Fibroblast of lung (primary cell): ENCODE data around the gene SLC15A1. TPM values are rescaled to one million over a fixed set of nuclear protein-coding genes. Genes with fewer than 3 reads are reported as not detected.
A peak's percentile ranks its signal among the peaks of the same experiment; 100 is the strongest.

ENCODE experiments used
- DNase-seq, 2 donors: peaks; one replicate each; pipeline versions ENCODE4 v3.0.0 to v3.0.0-alpha.2; 2010; ENCODE audit warnings: low read depth in 2 of 2
- H2AFZ ChIP-seq: 2 replicates; pipeline ENCODE4 v1.5.1; 2012; ENCODE audit warnings: low read length, control low read depth, inconsistent platforms
- H3K27ac ChIP-seq: 2 replicates; pipeline ENCODE4 v1.5.1; 2011; ENCODE audit warnings: low read length, control low read depth; ENCODE audit not compliant: insufficient read depth
- H3K27me3 ChIP-seq: 2 replicates; pipeline ENCODE4 v1.5.1; 2011; ENCODE audit warnings: mild to moderate bottlenecking, low read length; ENCODE audit not compliant: control insufficient read depth, insufficient read depth
- H3K36me3 ChIP-seq: 2 replicates; pipeline ENCODE4 v1.5.1; 2011; ENCODE audit warnings: low read length; ENCODE audit not compliant: control insufficient read depth, insufficient read depth
- H3K4me1 ChIP-seq: 2 replicates; pipeline ENCODE4 v1.5.1; 2011; ENCODE audit warnings: low read length; ENCODE audit not compliant: control insufficient read depth, insufficient read depth; ENCODE audit errors: extremely low read depth
- H3K4me2 ChIP-seq: 2 replicates; pipeline ENCODE4 v1.5.1; 2011; ENCODE audit warnings: low read length, control low read depth; ENCODE audit not compliant: insufficient read depth; ENCODE audit errors: extremely low read depth
- H3K4me3 ChIP-seq, 4 experiments: fragments of 200-600 bp in 1 of 4; sonication (generic) in 1 of 4; replicated peaks in 1 of 4; 2 replicates each; pipeline ENCODE4 v1.5.1; 2011 to 2016; ENCODE audit warnings: low read length in 4 of 4, low read depth in 3 of 4, mild to moderate bottlenecking in 3 of 4, control low read depth in 2 of 4, inconsistent platforms in 1 of 4, mixed read lengths in 1 of 4; ENCODE audit not compliant: insufficient read depth in 1 of 4; ENCODE audit errors: control extremely low read depth in 1 of 4
- H3K79me2 ChIP-seq: 2 replicates; pipeline ENCODE4 v1.5.1; 2012; ENCODE audit warnings: mild to moderate bottlenecking, low read length, inconsistent platforms; ENCODE audit not compliant: control insufficient read depth, insufficient read depth
- H3K9ac ChIP-seq: 2 replicates; pipeline ENCODE4 v1.5.1; 2011; ENCODE audit warnings: mild to moderate bottlenecking, low read length, control low read depth; ENCODE audit not compliant: insufficient read depth
- H3K9me3 ChIP-seq: 2 replicates; pipeline ENCODE4 v1.5.1; 2012; ENCODE audit warnings: low read depth, low read length; ENCODE audit not compliant: control insufficient read depth, insufficient read depth
- H4K20me1 ChIP-seq: 2 replicates; pipeline ENCODE4 v1.5.1; 2011; ENCODE audit warnings: low read length; ENCODE audit not compliant: control insufficient read depth, insufficient read depth; ENCODE audit errors: extremely low read depth
- EZH2 ChIP-seq: IDR thresholded peaks from 2 replicates; pipeline ENCODE4 v1.5.1; 2012; ENCODE audit warnings: low read length, control low read depth, mild to moderate bottlenecking; ENCODE audit errors: missing control alignments
- polyA plus RNA-seq, 2 donors: library from polyadenylated mRNA; depleted of rRNA in 1 of 2; stranded (reverse) in 1 of 2; unstranded in 1 of 2; fragments of >200 nt; gene quantifications; 2 replicates each; pipeline ENCODE4 v1.2.1, GENCODE V29; 2011 to 2012; ENCODE audit warnings: missing spikeins in 1 of 2
- total RNA-seq: library from RNA; depleted of rRNA; stranded (reverse); fragments of >200 nt; gene quantifications from 2 replicates; pipeline ENCODE4 v1.2.1, GENCODE V29; 2014
- TF ChIP-seq, protein P1 (sequence below), 2 donors: IDR thresholded peaks in 1 of 2; conservative IDR thresholded peaks in 1 of 2; 1 replicate in 1 of 2; 2 replicates in 1 of 2; pipeline ENCODE4 v1.5.1; 2011 to 2012; ENCODE audit warnings: low read length in 2 of 2, control low read depth in 1 of 2, inconsistent platforms in 1 of 2, low read depth in 1 of 2, mild to moderate bottlenecking in 1 of 2

SLC15A1 gene
- total and polyA plus RNA-seq, 2 donors (not counting 1 experiment from before 2014, with no cell fraction given): not detected

DNA sequence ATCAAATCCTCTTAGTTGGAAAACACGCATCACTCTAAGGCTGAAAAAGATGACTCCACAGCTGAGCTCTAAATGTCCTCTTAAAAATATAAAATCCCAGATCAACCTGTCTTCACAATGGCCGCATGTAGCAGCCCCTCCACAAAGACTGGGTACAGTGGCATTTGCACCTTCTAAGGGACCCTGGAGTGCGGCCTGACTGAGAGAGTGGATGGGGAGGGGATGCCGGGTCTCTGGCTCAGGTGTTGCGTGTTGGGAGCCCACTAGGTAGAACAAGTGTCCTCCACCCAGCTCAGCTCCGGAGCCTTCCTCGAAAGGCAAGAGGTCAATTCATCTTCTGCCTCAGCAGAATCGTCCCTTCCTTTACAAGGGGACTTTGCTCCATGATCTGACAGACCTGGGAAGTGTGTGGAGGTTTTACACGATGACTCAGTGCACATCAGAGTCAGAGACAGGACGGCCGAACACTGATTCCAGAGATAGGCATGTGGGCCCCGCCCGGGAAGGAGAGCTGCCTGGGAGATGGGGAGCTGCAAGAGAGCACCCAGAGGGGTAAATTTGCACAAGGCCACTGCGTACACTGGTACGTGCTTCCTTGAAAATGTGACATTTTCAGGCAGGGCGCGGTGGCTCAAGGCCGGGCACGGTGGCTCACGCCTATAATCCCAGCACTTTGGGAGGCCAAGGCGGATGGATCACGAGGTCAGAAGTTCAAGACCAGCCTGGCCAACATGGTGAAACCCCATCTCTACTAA lies 23.5 kb upstream of the SLC15A1 start:
- Histone ChIP-seq H4K20me1 (no peaks in the 10 kb centered on the region), H3K4me2 (no peak overlapping the region), H3K9me3 (no peaks in the 10 kb centered on the region), H3K79me2 (no peaks in the 10 kb centered on the region), H3K4me1 (peaks cover 4% of the 10 kb centered on the region), H3K27me3 (no peaks in the 10 kb centered on the region), H3K27ac (no peak overlapping the region), H3K36me3 (no peaks in the 10 kb centered on the region), H3K9ac (no peak overlapping the region), H2AFZ (no peak overlapping the region), H3K4me3 (no peak overlapping the region)
- DNase-seq: peak; percentile 27 to 82
- no peak for TF ChIP-seq EZH2
- TF ChIP-seq, protein P1, sequence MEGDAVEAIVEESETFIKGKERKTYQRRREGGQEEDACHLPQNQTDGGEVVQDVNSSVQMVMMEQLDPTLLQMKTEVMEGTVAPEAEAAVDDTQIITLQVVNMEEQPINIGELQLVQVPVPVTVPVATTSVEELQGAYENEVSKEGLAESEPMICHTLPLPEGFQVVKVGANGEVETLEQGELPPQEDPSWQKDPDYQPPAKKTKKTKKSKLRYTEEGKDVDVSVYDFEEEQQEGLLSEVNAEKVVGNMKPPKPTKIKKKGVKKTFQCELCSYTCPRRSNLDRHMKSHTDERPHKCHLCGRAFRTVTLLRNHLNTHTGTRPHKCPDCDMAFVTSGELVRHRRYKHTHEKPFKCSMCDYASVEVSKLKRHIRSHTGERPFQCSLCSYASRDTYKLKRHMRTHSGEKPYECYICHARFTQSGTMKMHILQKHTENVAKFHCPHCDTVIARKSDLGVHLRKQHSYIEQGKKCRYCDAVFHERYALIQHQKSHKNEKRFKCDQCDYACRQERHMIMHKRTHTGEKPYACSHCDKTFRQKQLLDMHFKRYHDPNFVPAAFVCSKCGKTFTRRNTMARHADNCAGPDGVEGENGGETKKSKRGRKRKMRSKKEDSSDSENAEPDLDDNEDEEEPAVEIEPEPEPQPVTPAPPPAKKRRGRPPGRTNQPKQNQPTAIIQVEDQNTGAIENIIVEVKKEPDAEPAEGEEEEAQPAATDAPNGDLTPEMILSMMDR (conservative IDR thresholded peaks at IDR 0.05 in 1 of 2, IDR thresholded peaks at IDR 0.05 in 1 of 2; ENCODE audit: low read depth in 1 of 2, low read length in 2 of 2): no peak

DNA sequence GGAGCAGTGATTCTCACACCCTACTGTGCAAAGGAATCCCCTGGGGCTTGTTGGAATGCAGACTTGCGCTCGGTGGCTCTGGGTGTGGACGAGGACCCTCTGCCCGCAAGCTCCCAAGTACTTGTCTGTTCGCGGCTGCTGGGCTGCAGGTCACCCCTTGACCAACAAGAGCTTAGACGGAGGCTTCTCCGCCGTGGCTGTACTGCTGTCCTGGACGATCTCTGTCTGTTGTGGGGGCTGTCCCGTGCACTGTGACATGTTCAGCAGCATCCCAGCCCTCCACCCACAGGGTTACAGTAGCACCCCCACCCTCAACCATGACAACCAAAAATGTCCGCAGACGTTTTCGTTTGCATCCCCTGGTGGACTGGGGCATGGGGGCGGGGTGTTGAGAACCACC lies 22.9 kb upstream of the SLC15A1 start:
- Histone ChIP-seq H2AFZ (no peak overlapping the region), H3K36me3 (no peaks in the 10 kb centered on the region), H4K20me1 (no peaks in the 10 kb centered on the region), H3K79me2 (no peaks in the 10 kb centered on the region), H3K4me1 (peaks cover 4% of the 10 kb centered on the region), H3K9ac (no peak overlapping the region), H3K4me2 (no peak overlapping the region), H3K27me3 (peaks cover under 1% of the 10 kb centered on the region), H3K9me3 (no peaks in the 10 kb centered on the region), H3K27ac (no peak overlapping the region), H3K4me3 (no peak overlapping the region)
- DNase-seq: no peak
- TF ChIP-seq, protein P1 (conservative IDR thresholded peaks at IDR 0.05 in 1 of 2, IDR thresholded peaks at IDR 0.05 in 1 of 2; ENCODE audit: low read depth in 1 of 2, low read length in 2 of 2): no peak
- TF ChIP-seq EZH2: no peak

DNA sequence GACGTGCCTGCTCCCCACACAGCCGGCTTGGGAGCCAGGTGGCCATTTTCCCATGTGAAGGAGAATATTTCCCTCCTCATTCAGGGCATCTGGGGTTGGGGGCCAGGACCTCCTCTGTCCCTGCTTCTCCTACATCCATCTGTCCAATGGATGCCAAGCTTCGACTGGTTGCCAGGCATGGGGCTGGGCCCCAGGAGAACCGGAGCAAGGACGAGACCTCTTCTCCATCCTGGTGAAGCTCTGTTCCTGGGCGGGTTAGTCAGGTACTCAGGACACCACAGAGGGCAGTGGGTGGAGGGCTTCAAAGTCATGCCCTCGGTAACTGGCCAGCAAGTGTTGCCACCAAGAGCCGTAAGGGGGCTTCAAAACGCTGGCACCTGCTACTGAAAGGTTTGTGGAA lies 22.3 kb upstream of the SLC15A1 start:
- Histone ChIP-seq H3K36me3 (no peaks in the 10 kb centered on the region), H3K27ac (no peak overlapping the region), H3K27me3 (peaks cover 2% of the 10 kb centered on the region), H3K79me2 (no peaks in the 10 kb centered on the region), H3K4me3 (no peak overlapping the region), H3K9me3 (no peaks in the 10 kb centered on the region), H4K20me1 (no peaks in the 10 kb centered on the region), H3K4me1 (peaks cover 4% of the 10 kb centered on the region), H2AFZ (no peak overlapping the region), H3K4me2 (no peak overlapping the region), H3K9ac (no peak overlapping the region)
- DNase-seq: no peak
- no peak for TF ChIP-seq EZH2
- TF ChIP-seq, protein P1 (conservative IDR thresholded peaks at IDR 0.05 in 1 of 2, IDR thresholded peaks at IDR 0.05 in 1 of 2; ENCODE audit: low read depth in 1 of 2, low read length in 2 of 2): no peak
